ENCODE results near the gene KANSL2. TPM values are rescaled to one million over a fixed set of nuclear protein-coding genes. Genes with fewer than 3 reads are reported as not detected.
A peak's percentile ranks its signal among the peaks of the same experiment; 100 is the strongest.

The KANSL2 gene
- total RNA-seq, 2 experiments from 2014 or later = 47.1 to 52.7 TPM

- POLR2A ChIA-PET = interaction anchor here (2.1 kb wide), 1 partner anchor 19 kb away, joined by 6 read pairs; no protein-coding TSS in a partner anchor
- intact Hi-C loops (cut with micrococcal nuclease; ENCODE audit: unreplicated experiment) = no loop called here
- peak overlapping the region; percentile 69 for H3K4me2 ChIP-seq (ENCODE audit: low read length)
- H3K4me1 ChIP-seq (ENCODE audit: insufficient read depth, low read length, poor library complexity, severe bottlenecking) = peaks cover 43% of the 10 kb centered on the region
- H3K9me2 ChIP-seq (ENCODE audit: insufficient read depth, low read length) = no peaks in the 10 kb centered on the region
- H3K4me3 ChIP-seq (ENCODE audit: low read depth, low read length, poor library complexity, severe bottlenecking) = peak overlapping the region; percentile 87
- BruUV-seq (replicated peaks) = no TSS peak
- H4K20me1 ChIP-seq (ENCODE audit: insufficient read depth, low read length) = peaks cover 27% of the 10 kb centered on the region
- peaks cover 56% of the 10 kb centered on the region for H3K79me2 ChIP-seq (ENCODE audit: insufficient read depth, low read depth, low read length)
- DNase-seq (ENCODE audit: low spot score) = peak; percentile 46
- H2AFZ ChIP-seq (ENCODE audit: low read length) = peak overlapping the region; percentile 48; the same call in 1 of the 2 replicates
- no peaks in the 10 kb centered on the region for H3K9me3 ChIP-seq (ENCODE audit: low read length)
- peaks cover 45% of the 10 kb centered on the region for H3K36me3 ChIP-seq (ENCODE audit: insufficient read depth, low read length)
- CTCF ChIA-PET (ENCODE audit: unreplicated experiment) = no interaction called here
- H3K27ac ChIP-seq (ENCODE audit: low read depth, low read length, poor library complexity, severe bottlenecking) = peak overlapping the region; percentile 56
- no peak for TF ChIP-seq EZH2phosphoT487 (IDR thresholded peaks at IDR 0.05; ENCODE audit: borderline replicate concordance, low read depth, low read length)
- TF ChIP-seq, protein P1, sequence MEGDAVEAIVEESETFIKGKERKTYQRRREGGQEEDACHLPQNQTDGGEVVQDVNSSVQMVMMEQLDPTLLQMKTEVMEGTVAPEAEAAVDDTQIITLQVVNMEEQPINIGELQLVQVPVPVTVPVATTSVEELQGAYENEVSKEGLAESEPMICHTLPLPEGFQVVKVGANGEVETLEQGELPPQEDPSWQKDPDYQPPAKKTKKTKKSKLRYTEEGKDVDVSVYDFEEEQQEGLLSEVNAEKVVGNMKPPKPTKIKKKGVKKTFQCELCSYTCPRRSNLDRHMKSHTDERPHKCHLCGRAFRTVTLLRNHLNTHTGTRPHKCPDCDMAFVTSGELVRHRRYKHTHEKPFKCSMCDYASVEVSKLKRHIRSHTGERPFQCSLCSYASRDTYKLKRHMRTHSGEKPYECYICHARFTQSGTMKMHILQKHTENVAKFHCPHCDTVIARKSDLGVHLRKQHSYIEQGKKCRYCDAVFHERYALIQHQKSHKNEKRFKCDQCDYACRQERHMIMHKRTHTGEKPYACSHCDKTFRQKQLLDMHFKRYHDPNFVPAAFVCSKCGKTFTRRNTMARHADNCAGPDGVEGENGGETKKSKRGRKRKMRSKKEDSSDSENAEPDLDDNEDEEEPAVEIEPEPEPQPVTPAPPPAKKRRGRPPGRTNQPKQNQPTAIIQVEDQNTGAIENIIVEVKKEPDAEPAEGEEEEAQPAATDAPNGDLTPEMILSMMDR (conservative IDR thresholded peaks at IDR 0.05; ENCODE audit: low read length) = no peak
Measured at GRCh38 chr12:48681399-48681709, 684 bp downstream of the KANSL2 start.

GRCh38 chr12:48680861-48681260 is 1.2 kb downstream of the KANSL2 start:
- H3K9me3 ChIP-seq (ENCODE audit: low read length) = no peaks in the 10 kb centered on the region
- H3K4me2 ChIP-seq (ENCODE audit: low read length) = peak overlapping the region; percentile 69
- no peak for DNase-seq (ENCODE audit: low spot score)
- peaks cover 43% of the 10 kb centered on the region for H3K4me1 ChIP-seq (ENCODE audit: insufficient read depth, low read length, poor library complexity, severe bottlenecking)
- peaks cover 27% of the 10 kb centered on the region for H4K20me1 ChIP-seq (ENCODE audit: insufficient read depth, low read length)
- H3K79me2 ChIP-seq (ENCODE audit: insufficient read depth, low read depth, low read length) = peaks cover 61% of the 10 kb centered on the region
- no peaks in the 10 kb centered on the region for H3K9me2 ChIP-seq (ENCODE audit: insufficient read depth, low read length)
- TF ChIP-seq EZH2phosphoT487 (IDR thresholded peaks at IDR 0.05; ENCODE audit: borderline replicate concordance, low read depth, low read length) = no peak
- TF ChIP-seq, protein P1 (conservative IDR thresholded peaks at IDR 0.05; ENCODE audit: low read length) = no peak
- peak overlapping the region; percentile 87 for H3K4me3 ChIP-seq (ENCODE audit: low read depth, low read length, poor library complexity, severe bottlenecking)
- H3K36me3 ChIP-seq (ENCODE audit: insufficient read depth, low read length) = peaks cover 50% of the 10 kb centered on the region
- no peak overlapping the region for H2AFZ ChIP-seq (ENCODE audit: low read length)
- ChIA-PET POLR2A (no interaction called here), CTCF (ENCODE audit: unreplicated experiment) (no interaction called here)
- intact Hi-C loops (cut with micrococcal nuclease; ENCODE audit: unreplicated experiment) = no loop called here
- no peak overlapping the region for H3K27ac ChIP-seq (ENCODE audit: low read depth, low read length, poor library complexity, severe bottlenecking)
- no TSS peak for BruUV-seq (replicated peaks)

DNA sequence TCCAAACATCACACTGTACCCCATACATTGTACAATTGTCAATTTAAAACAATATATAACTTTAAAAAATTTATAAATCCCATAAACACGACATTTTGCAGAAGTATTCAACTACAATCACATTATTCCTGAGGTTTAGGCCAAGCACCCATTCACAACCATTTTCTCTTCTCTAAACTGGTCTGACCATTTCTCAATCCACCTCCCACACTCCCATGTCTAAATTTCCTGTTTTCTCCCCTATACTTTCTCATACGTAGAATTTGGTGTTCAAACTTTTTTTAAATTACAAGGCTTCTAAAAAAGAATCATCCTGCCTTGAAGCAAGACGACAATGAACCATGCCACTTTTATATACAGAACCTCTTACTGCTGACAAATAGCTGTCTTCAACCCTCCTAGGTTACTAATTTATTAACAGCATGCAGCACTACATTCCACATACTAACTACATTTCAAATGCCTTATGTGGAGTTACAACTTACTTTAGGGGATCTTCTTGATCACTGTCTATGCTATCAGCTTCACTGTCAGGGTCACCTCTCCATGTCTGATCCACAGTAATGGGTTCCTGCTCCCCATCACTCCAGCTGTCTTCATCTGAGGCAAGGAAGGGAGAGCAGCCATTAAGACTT is 3.4 kb downstream of the KANSL2 start:
- H3K79me2 ChIP-seq (ENCODE audit: insufficient read depth, low read depth, low read length) = peaks cover 83% of the 10 kb centered on the region
- TF ChIP-seq, protein P1 (conservative IDR thresholded peaks at IDR 0.05; ENCODE audit: low read length) = no peak
- TF ChIP-seq EZH2phosphoT487 (IDR thresholded peaks at IDR 0.05; ENCODE audit: borderline replicate concordance, low read depth, low read length) = no peak
- POLR2A ChIA-PET = interaction anchor here (0.7 to 1.7 kb wide), 3 partner anchors 12 to 908 kb away, joined by 3 to 6 read pairs (median 4); no protein-coding TSS in a partner anchor
- H3K36me3 ChIP-seq (ENCODE audit: insufficient read depth, low read length) = peaks cover 71% of the 10 kb centered on the region
- intact Hi-C loops (cut with micrococcal nuclease; ENCODE audit: unreplicated experiment) = no loop called here
- H3K4me2 ChIP-seq (ENCODE audit: low read length) = peak overlapping the region; percentile 69
- H3K9me3 ChIP-seq (ENCODE audit: low read length) = no peaks in the 10 kb centered on the region
- no peaks in the 10 kb centered on the region for H3K9me2 ChIP-seq (ENCODE audit: insufficient read depth, low read length)
- no peak overlapping the region for H3K27ac ChIP-seq (ENCODE audit: low read depth, low read length, poor library complexity, severe bottlenecking)
- CTCF ChIA-PET (ENCODE audit: unreplicated experiment) = no interaction called here
- no peak overlapping the region for H2AFZ ChIP-seq (ENCODE audit: low read length)
- no peak for DNase-seq (ENCODE audit: low spot score)
- peaks cover 31% of the 10 kb centered on the region for H4K20me1 ChIP-seq (ENCODE audit: insufficient read depth, low read length)
- no TSS peak for BruUV-seq (replicated peaks)
- H3K4me1 ChIP-seq (ENCODE audit: insufficient read depth, low read length, poor library complexity, severe bottlenecking) = peaks cover 43% of the 10 kb centered on the region
- H3K4me3 ChIP-seq (ENCODE audit: low read depth, low read length, poor library complexity, severe bottlenecking) = peak overlapping the region; percentile 87

Measured in OCI-LY7 (cell line).